ENCODE measurements around the gene DNM2.

Gene DNM2

DNA sequence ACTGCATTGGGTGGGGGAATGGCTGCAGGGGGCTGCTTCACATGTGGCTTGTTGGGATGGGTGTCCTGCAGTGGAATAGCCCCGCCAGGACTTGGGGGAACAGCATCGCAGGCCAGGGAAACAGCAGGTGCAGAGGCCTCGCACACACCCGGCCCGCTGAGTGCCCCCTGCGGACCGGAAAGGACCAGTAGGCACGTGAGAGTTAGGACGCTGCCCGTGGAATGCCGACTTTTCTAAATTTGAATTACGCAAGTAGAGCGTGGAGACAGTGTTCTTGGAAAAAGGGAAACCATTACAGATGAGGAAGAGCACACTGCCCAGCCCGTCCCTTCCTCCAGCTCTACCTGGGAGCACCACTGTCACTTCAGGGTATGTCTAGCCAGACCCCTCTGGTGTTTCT is 11.5 kb downstream of the DNM2 start:
- Histone ChIP-seq H3K4me3 (ENCODE audit: low read length) (no peak overlapping the region), H3K4me2 (ENCODE audit: low read depth, low read length) (no peak overlapping the region), H2AFZ (ENCODE audit: low read length) (no peak overlapping the region), H3K27ac (ENCODE audit: low read length) (no peak overlapping the region), H3K27me3 (replicated peaks; ENCODE audit: insufficient read depth, low read length) (no peaks in the 10 kb centered on the region), H3K9me3 (replicated peaks; ENCODE audit: insufficient read depth, low read length) (no peaks in the 10 kb centered on the region), H3K36me3 (replicated peaks; ENCODE audit: insufficient read depth, low read length) (no peaks in the 10 kb centered on the region), H3K79me2 (ENCODE audit: low read length) (peaks cover 97% of the 10 kb centered on the region), H3K4me1 (ENCODE audit: low read length) (no peaks in the 10 kb centered on the region), H3K9me2 (replicated peaks; ENCODE audit: insufficient read depth, low read length) (no peaks in the 10 kb centered on the region), H3F3A (ENCODE audit: insufficient read depth, low read length) (no peaks in the 10 kb centered on the region), H4K20me1 (ENCODE audit: insufficient read depth, low read length) (peaks cover 14% of the 10 kb centered on the region), H3K9ac (ENCODE audit: low read length) (no peak overlapping the region)
- TF ChIP-seq EZH2phosphoT487 (IDR thresholded peaks at IDR 0.05; ENCODE audit: low read length), result no peak
- no peak for TF ChIP-seq EZH2 (optimal IDR thresholded peaks at IDR 0.05; ENCODE audit: low read depth, low read length)
- TF ChIP-seq, protein P1, sequence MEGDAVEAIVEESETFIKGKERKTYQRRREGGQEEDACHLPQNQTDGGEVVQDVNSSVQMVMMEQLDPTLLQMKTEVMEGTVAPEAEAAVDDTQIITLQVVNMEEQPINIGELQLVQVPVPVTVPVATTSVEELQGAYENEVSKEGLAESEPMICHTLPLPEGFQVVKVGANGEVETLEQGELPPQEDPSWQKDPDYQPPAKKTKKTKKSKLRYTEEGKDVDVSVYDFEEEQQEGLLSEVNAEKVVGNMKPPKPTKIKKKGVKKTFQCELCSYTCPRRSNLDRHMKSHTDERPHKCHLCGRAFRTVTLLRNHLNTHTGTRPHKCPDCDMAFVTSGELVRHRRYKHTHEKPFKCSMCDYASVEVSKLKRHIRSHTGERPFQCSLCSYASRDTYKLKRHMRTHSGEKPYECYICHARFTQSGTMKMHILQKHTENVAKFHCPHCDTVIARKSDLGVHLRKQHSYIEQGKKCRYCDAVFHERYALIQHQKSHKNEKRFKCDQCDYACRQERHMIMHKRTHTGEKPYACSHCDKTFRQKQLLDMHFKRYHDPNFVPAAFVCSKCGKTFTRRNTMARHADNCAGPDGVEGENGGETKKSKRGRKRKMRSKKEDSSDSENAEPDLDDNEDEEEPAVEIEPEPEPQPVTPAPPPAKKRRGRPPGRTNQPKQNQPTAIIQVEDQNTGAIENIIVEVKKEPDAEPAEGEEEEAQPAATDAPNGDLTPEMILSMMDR (IDR thresholded peaks at IDR 0.05; ENCODE audit: low read length), result no peak
- no peak for DNase-seq

DNA sequence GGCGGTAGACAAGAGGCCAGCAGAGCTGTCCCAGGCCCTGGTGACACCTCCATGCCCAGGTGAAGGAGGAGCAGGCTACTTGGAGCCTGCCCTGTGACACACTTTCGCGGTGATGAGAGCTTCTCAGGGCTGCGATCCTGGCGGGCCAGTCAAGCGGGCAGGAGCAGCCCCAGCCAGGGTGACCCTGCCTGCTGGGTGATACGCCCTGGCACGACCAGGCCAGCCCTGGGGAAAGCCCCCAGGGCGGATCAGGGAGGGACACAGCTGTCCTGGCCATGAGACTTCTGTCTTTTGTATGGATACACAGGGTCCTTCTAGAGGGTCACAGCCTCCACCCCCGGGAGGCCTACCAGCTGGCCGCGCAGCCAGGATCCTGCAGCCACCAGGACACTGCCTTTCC is 13.1 kb downstream of the DNM2 start:
- Histone ChIP-seq H3K9me3 (replicated peaks; ENCODE audit: insufficient read depth, low read length) (no peaks in the 10 kb centered on the region), H3K4me2 (ENCODE audit: low read depth, low read length) (no peak overlapping the region)

DNA sequence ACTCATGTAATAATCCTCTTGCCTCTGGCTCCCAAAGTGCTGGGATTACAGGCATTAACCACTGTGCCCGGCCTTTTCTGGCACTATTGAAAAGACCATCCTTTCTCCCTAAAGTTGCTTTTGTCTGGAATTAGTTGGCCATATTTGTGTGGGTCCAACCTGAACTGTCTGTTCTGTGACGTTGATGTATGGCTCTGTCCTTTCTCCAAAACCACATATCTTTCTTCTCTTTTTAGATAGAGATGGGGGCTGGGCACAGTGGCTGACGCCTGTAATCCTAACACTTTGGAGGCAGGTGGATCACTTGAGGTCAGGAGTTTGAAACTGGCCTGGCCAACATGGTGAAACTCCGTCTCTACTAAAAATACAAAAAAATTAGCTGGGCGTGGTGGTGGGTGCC is 17.9 kb downstream of the DNM2 start:
- no peak for DNase-seq
- H3K9ac ChIP-seq (ENCODE audit: low read length), result no peak overlapping the region
- no peaks in the 10 kb centered on the region for H4K20me1 ChIP-seq (ENCODE audit: insufficient read depth, low read length)
- H3K79me2 ChIP-seq (ENCODE audit: low read length), result peaks cover 92% of the 10 kb centered on the region
- H3K9me3 ChIP-seq (replicated peaks; ENCODE audit: insufficient read depth, low read length), result no peaks in the 10 kb centered on the region
- H2AFZ ChIP-seq (ENCODE audit: low read length), result no peak overlapping the region
- no peak overlapping the region for H3K27ac ChIP-seq (ENCODE audit: low read length)
- H3F3A ChIP-seq (ENCODE audit: insufficient read depth, low read length), result no peaks in the 10 kb centered on the region
- TF ChIP-seq, protein P1 (IDR thresholded peaks at IDR 0.05; ENCODE audit: low read length), result no peak
- TF ChIP-seq EZH2 (optimal IDR thresholded peaks at IDR 0.05; ENCODE audit: low read depth, low read length), result no peak
- no peak for TF ChIP-seq EZH2phosphoT487 (IDR thresholded peaks at IDR 0.05; ENCODE audit: low read length)
- H3K4me1 ChIP-seq (ENCODE audit: low read length), result no peaks in the 10 kb centered on the region
- H3K9me2 ChIP-seq (replicated peaks; ENCODE audit: insufficient read depth, low read length), result no peaks in the 10 kb centered on the region
- H3K27me3 ChIP-seq (replicated peaks; ENCODE audit: insufficient read depth, low read length), result no peaks in the 10 kb centered on the region
- H3K4me3 ChIP-seq (ENCODE audit: low read length), result no peak overlapping the region
- no peak overlapping the region for H3K4me2 ChIP-seq (ENCODE audit: low read depth, low read length)
- no peaks in the 10 kb centered on the region for H3K36me3 ChIP-seq (replicated peaks; ENCODE audit: insufficient read depth, low read length)

More for the DNA sequence above, 13.1 kb downstream of the DNM2 start:
- Histone ChIP-seq H3F3A (ENCODE audit: insufficient read depth, low read length) (no peaks in the 10 kb centered on the region), H3K36me3 (replicated peaks; ENCODE audit: insufficient read depth, low read length) (no peaks in the 10 kb centered on the region), H3K27ac (ENCODE audit: low read length) (no peak overlapping the region), H3K9me2 (replicated peaks; ENCODE audit: insufficient read depth, low read length) (no peaks in the 10 kb centered on the region), H3K4me3 (ENCODE audit: low read length) (no peak overlapping the region), H3K27me3 (replicated peaks; ENCODE audit: insufficient read depth, low read length) (no peaks in the 10 kb centered on the region), H3K9ac (ENCODE audit: low read length) (no peak overlapping the region), H4K20me1 (ENCODE audit: insufficient read depth, low read length) (peaks cover 14% of the 10 kb centered on the region), H3K4me1 (ENCODE audit: low read length) (no peaks in the 10 kb centered on the region), H3K79me2 (ENCODE audit: low read length) (peaks cover 96% of the 10 kb centered on the region), H2AFZ (ENCODE audit: low read length) (no peak overlapping the region)
- DNase-seq, result no peak
- TF ChIP-seq, protein P1 (IDR thresholded peaks at IDR 0.05; ENCODE audit: low read length), result no peak
- TF ChIP-seq EZH2phosphoT487 (IDR thresholded peaks at IDR 0.05; ENCODE audit: low read length) (no peak), EZH2 (optimal IDR thresholded peaks at IDR 0.05; ENCODE audit: low read depth, low read length) (no peak)
